Measurements from ENCODE around the gene SFXN2. TPM values are rescaled to one million over a fixed set of nuclear protein-coding genes. Genes with fewer than 3 reads are reported as not detected.

The SFXN2 gene
- total and polyA plus RNA-seq, 9 donors = 6.2 to 31.2 (median 15.4) TPM

GRCh38 chr10:102701272-102701671 is 13.2 kb upstream of the SFXN2 start:
- Histone ChIP-seq H3K36me3 (no peaks in the 10 kb centered on the region), H3K27me3 (no peaks in the 10 kb centered on the region), H3K27ac (no peak overlapping the region), H3K4me1 (ENCODE audit: insufficient read depth) (peaks cover 1% of the 10 kb centered on the region), H3K9me3 (no peaks in the 10 kb centered on the region), H3K4me3 (no peak overlapping the region)
- no peak for DNase-seq
- WGBS, 3 donors = 93 to 95% (median 94%) methylated on average over 3 of the region's 3 CpGs
- intact Hi-C loops (cut with DNase I) = loop anchor here in 1 of 4 donors (10.0 kb wide), 1 partner anchor 46 kb away; no protein-coding TSS in a partner anchor
- no peak for TF ChIP-seq POLR2A (IDR thresholded peaks at IDR 0.05)
- TF ChIP-seq CTCF (IDR thresholded peaks at IDR 0.05) = no peak
- TF ChIP-seq EP300 (IDR thresholded peaks at IDR 0.05) = no peak

- DNase-seq = no peak
- H3K27me3 ChIP-seq = no peaks in the 10 kb centered on the region
- H3K4me3 ChIP-seq = no peak overlapping the region
- no peaks in the 10 kb centered on the region for H3K9me3 ChIP-seq
- TF ChIP-seq CTCF (IDR thresholded peaks at IDR 0.05) (no peak), EP300 (IDR thresholded peaks at IDR 0.05) (no peak), POLR2A (IDR thresholded peaks at IDR 0.05) (no peak)
- no peaks in the 10 kb centered on the region for H3K36me3 ChIP-seq
- H3K4me1 ChIP-seq (ENCODE audit: insufficient read depth) = no peaks in the 10 kb centered on the region
- no peak overlapping the region for H3K27ac ChIP-seq
- 97 to 99% (median 98%) methylated on average over 3 of the region's 3 CpGs for WGBS, 3 donors
- intact Hi-C loops (cut with DNase I) = loop anchor here in 1 of 4 donors (10.0 kb wide), 1 partner anchor 47 kb away; no protein-coding TSS in a partner anchor
These were observed 12.6 kb upstream of the SFXN2 start for GRCh38 chr10:102701796-102702195.

- WGBS, 3 donors = 33 to 55% (median 38%) methylated on average over 2 of the region's 2 CpGs
These were observed 11.7 kb upstream of the SFXN2 start for GRCh38 chr10:102702742-102703141.

GRCh38 chr10:102704915-102705314 is 9.5 kb upstream of the SFXN2 start:
- TF ChIP-seq POLR2A (IDR thresholded peaks at IDR 0.05) = no peak
- TF ChIP-seq EP300 (IDR thresholded peaks at IDR 0.05) = no peak
- no peak for TF ChIP-seq CTCF (IDR thresholded peaks at IDR 0.05)
- Histone ChIP-seq H3K27ac (no peak overlapping the region), H3K4me3 (no peak overlapping the region), H3K4me1 (ENCODE audit: insufficient read depth) (peaks cover 8% of the 10 kb centered on the region), H3K36me3 (no peaks in the 10 kb centered on the region), H3K9me3 (no peaks in the 10 kb centered on the region), H3K27me3 (no peaks in the 10 kb centered on the region)
- no peak for DNase-seq
- 72 to 86% (median 84%) methylated on average over 6 of the region's 6 CpGs for WGBS, 3 donors
- intact Hi-C loops (cut with DNase I) = loop anchor here in 1 of 4 donors (10.0 kb wide), 1 partner anchor 50 kb away; no protein-coding TSS in a partner anchor

More at GRCh38 chr10:102702742-102703141, 11.7 kb upstream of the SFXN2 start:
- DNase-seq = no peak
- Histone ChIP-seq H3K27me3 (no peaks in the 10 kb centered on the region), H3K9me3 (no peaks in the 10 kb centered on the region), H3K36me3 (no peaks in the 10 kb centered on the region), H3K4me1 (ENCODE audit: insufficient read depth) (peaks cover 3% of the 10 kb centered on the region), H3K4me3 (no peak overlapping the region), H3K27ac (no peak overlapping the region)
- intact Hi-C loops (cut with DNase I) = loop anchor here in 1 of 4 donors (10.0 kb wide), 1 partner anchor 48 kb away; no protein-coding TSS in a partner anchor
- TF ChIP-seq CTCF (IDR thresholded peaks at IDR 0.05) (no peak), EP300 (IDR thresholded peaks at IDR 0.05) (no peak), POLR2A (IDR thresholded peaks at IDR 0.05) (no peak)

Data from ovary (tissue), 9 donors.